GM21576 (cell line): ENCODE data around the gene OXCT1.
"Not testable (repeated sequence)": the region's sequence is repeated elsewhere in the genome, so short reads cannot be mapped to it uniquely, and the experiment has no call there.

Experiments
- ATAC-seq: cut with Tn5 transposase; IDR thresholded peaks from one replicate; pipeline ENCODE4 v1.9.1; 2021; ENCODE audit warnings: mild to moderate bottlenecking, moderate library complexity; ENCODE audit not compliant: unreplicated experiment

Gene OXCT1

DNA sequence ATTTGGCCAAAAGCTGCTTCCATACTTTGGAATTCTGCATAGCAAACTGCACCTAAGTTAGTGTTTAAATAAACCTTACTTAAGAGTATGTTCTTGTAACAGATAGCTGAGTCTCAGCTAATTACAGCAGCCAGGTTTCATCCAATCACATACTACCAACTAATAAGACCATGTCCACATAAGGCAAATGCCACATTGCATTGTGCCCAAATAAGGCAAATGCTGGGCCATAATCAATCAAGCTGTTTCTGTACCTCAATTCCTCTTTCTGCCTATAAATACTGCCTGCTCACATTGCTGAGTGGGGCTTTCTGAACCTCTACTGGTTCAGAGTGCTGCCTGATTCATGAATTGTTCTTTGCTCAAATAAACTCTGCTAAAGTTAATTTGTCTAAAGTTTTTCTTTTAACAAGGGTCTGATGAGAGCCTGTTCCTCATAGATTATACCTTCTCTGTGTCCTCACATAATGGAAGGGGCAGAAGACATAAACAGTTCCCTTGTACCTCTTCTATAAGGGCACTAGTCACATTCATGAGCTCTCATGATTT is 4.4 kb upstream of the OXCT1 start:
- ATAC-seq: no peak

DNA sequence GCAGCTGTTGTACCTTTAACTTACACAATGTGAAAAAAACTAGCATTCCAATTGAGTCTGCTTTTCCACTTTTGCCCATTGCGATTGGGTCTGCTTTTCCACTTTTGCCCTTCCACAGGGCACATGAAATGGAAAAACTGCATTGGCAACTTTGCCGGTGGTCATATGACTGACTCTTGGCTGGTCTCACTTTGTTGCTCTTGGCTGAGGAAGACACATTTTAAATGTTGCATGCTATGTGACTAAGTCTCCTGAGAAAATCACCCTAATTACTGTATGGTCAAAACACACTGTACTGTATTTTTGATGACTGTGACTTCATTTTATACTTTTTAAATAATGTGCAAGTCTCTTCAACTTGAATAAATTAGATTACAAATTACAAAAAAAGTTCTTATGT is 1.6 kb upstream of the OXCT1 start:
- ATAC-seq: no peak

DNA sequence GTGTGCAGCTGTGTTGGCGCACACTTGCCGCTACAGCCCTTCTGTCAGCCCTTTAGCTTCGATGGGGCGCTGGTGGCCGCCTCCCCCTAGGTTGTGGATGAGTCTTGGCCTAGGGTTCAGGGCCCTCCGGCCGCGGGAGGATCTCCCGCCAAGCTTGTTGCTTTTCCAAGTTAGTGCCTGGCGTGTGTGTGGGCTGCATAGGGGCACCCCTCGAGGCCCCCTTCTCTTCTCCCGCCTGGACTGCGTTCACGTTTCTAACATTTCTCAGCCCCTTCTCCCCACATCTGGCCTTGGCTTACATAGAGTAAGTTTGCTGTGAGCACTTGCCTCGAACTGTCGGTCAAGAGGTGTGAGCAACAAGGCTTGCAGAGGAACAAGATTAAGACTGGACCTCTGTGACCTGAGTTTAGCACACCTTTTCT is 413 bp upstream of the OXCT1 start:
- no peak for ATAC-seq

DNA sequence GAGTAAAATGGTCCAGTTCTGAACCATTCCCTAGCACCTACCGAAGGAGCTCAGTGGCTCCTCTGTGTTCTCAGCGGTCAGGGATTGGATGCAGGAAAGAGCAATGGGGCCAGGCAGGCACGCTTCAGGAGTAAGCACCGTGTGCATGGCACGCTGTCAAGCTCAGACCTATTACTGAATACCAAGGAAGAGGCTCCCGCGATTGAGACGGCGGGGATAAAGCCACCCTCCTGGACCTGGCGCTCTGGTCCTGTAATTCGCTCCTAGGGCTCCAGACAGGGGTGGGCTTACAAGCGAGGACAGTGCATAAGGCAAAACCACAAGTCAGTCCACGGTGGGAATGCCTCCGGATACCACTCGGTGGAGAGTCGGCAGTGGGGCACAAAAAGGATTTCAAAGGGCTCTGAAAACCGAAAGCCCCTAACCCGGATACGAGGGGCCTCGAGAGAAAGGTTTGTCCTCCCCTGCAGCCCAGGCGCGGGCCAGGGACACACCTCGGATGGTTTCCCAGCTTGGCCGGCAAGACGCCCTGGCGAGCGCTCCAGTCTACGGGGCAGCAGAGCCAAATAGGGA is 988 bp downstream of the OXCT1 start:
- ATAC-seq: no peak

DNA sequence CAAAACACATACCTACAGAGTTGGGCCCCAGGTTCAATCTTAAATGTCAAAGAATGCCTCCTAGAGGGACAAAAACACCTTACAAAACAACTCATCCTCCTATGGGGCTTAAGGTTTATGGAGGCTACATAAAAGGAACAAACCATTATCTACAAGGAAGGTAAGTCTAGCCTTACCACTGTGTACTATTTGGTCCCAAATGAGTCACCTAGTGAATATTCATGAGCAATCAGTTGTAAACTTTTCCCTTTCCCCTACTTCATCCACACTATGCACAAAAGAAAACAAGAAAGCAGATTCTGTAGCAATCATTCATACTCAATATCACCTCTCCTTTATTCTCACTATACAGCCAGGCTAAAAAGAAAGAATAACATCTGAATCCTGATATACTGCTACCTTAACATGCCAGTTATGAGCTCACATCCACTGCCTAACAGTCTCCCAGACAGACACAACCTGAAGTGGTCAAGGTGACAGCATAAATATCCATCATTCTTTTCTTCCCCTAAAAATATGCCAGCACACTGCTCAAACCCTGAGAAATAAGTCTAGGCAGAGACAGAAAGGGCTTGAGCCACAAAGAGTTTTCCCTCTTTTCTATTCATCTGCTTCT is 6.2 kb downstream of the OXCT1 start:
- ATAC-seq: no peak

DNA sequence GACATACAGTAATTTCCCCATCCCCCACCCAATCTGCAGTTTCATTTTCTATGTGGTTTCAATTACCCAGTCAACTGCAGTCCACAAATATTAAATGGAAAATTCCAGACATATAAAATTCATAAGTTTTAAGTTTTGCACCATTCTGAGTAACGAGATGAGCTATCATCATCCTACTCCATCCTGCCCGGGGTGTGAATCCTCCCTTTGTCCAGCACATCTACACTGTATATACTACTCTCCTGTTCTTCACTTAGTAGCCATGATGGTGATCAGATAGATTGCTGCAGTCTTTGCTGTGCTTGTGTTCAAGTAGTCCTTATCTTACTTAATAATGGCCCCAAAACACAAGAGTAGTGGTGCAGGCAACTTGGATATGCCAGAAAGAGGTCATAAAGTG is 11.3 kb downstream of the OXCT1 start:
- ATAC-seq: no peak

DNA sequence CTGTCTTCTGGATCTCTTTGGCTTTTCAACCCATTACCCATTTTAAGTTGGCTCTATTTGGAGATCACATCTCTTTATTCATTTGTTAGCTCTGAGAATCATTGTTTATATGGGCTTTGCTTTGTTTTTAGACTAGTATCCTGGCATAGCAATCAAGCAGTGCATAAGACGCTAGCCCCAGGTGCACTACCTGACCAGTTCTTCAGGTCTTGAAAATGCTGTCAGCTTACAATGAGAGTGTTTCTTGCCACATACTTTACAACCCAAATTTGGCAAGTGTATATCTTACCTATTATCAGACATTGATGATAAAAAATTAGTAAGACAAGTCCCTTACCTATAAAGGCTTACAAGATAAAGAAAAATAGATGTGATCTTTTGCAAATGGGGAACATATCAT is 12.2 kb downstream of the OXCT1 start:
- ATAC-seq: no peak

DNA sequence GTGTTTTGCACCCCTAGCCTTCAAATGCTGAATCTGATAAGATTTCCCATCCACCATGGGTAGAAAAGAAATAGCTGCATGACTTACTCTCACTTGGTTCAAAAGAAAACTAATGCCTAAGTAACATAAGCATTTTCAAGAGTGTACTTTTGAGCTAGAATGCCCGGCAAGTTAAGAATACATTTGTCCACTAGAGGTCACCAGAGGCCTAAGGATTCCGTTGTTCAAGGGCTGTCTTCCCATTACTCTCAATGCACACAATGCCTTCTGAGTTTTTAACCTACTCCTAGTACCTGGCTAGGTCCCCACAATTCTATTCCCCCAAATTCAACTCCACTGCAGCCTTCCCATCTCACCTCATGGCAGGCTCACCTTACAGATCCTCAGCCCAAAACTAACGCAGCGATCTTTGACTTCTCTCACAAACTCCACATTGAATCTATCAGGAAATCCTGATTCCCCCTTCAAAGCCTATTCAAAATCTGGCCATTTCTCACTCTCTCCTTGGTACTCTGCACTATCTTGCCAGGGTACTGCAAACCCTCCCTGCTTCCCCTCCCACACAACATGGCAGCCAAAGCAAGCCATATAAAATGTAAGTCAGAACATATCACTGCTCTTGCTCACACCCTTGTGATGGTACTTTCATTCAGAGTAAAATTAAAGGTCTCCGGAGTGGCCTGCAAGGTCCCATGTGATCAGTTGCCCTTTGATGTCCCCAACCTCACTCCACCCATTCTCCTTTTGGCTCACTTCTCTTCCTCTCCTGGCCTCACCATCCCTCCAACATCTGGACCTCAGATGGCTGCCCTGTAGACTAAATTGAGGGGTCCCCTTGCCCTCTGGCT is 13.4 kb downstream of the OXCT1 start:
- ATAC-seq: peak; percentile 85

DNA sequence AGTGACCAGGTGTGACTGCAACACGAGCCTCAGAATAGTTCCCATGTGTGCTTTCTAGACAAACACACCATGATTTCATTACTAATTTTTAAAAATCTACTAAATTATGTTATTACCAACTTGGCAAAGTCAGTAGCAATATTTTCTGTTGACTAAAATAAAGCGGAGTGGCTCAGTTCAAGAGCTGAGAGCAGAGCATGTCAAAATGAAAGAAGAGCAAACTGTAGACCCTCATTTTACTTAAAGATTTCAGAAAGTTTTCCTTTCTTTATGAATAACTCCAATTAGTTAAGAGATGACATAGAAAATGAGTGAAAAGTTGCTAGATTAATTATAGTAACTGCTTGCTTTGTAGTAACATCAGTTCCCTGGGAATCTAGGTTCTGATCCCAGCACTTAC is 17.9 kb downstream of the OXCT1 start:
- ATAC-seq: no peak

DNA sequence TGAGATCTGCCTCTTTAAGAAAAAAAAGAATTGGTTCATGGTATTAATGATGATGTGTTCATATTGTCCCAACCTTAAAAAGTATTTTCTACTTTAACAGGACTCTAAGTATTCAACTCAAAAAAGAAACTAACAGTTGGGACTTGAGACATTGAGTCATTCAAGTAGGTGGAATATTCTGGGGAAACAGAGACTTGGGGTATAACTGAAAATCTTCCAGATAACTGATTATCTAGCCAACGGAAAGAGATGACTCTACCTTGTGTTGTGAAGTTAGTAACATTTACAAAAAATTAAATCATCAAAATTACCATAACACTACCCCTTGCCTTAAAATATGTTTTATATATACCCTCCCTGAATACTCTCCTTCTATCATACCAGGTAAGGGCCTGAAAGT is 19.1 kb downstream of the OXCT1 start:
- ATAC-seq: no peak

DNA sequence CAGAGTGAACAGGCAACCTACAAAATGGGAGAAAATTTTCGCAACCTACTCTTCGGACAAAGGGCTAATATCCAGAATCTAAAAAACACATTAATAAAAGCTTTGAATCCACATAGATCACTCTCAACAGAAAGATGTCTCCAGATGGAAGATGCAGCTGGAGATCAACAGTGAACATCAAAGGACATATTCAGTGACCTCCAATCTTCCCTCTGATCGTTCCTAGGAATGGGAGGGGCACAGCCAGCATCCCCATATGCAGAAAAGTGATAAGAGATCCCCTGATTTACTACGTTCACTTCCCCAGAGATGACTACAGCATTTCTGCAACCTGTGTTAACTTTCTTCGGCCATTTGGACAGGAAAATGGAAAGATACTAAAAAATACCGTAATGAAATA is 21.2 kb downstream of the OXCT1 start:
- no peak for ATAC-seq

DNA sequence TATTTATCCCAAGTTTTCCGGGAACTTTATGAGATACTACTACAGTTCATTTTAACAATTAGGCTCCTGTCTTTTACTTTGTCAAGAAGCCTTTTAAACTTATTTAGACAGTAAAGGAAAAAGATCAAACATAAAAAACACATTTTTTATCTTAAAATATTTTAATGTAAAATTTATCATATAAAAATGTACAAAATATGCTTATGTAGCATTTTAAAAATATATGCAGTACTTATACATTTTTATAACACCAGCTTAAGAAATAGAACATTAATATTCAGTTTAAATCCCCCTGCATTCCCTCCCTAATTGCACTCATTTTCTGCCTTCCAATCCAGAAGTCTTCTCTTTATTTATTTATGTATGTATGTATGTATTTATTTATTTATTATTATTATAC is 24.5 kb downstream of the OXCT1 start:
- ATAC-seq: not testable (repeated sequence)

DNA sequence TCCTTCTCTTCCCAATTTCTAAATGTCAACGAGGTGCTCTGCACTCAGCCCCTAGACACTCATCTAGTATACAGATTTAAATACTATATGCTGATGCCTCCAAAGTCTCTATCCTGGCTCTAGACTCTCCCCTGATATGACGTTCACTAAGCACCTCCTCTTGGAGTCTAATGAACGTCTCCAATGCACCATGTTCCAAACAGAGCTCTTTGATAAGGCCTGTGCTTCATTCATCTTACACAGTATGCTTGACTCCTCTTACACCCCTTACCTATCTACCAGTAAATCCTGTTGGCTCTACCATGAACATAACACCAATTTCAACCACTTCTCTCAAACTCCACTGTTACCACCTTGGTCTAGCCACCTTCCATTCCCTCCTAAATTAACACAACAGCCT is 25.7 kb downstream of the OXCT1 start:
- ATAC-seq: no peak

DNA sequence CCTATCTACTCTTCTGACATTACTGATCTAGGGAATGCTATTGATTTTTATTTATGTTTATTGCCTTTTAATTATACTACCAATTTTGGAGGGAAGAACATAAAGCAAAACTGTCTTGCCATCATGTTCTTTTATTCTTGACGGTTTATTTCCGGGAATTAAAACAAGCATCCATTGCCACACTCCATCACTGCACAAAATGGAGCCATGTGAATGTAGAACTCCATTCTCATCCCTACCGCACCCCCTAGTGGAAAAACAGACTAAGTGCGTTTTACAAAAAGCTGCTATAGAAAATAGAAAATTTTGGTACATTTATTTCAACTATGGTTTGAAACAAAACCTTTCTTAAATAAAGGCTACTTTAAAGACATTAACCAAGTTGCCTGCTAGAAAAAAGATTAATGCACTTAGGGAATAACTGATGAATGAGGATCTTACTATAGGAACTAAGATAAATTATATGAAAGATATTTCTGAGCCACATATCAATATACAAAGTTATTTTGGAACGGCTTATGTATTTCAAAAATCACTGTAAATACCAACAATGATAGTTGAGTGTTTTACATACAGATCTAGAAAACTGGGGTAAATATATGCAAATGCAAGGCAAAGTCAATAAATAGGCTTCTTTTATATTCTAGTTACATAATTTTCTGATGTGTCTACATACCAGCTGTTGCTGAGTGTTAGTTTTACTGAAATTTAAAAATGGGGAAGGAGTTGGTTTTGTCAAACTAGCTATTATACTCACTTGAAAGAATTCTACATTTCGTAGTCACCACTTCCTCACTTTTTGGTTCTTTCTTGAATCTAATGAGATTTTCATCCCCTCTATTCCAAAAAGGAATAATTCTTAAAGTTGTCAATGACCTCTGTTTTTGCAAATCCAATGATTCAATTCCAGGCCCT is 26.5 kb downstream of the OXCT1 start:
- ATAC-seq: peak; percentile 54

DNA sequence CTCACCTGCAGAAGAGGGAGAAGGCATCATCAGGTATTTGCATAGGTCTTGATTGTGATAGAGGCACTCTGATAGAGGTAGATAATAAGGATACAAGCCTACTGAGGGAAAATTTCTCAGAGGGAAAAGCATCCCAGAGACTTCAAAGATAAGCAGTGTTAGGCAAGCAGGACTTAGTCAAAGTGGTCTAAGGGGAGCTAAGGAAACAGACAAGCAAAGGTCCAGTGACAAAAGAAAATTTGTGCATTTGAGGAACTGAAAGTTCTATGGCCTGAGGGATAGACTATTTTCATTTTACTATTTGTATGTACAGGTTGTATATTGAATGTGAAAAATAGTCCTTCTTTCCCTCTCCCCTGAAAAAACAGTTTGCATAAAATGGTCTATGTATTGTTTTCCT is 27.4 kb downstream of the OXCT1 start:
- peak; percentile 83 for ATAC-seq

DNA sequence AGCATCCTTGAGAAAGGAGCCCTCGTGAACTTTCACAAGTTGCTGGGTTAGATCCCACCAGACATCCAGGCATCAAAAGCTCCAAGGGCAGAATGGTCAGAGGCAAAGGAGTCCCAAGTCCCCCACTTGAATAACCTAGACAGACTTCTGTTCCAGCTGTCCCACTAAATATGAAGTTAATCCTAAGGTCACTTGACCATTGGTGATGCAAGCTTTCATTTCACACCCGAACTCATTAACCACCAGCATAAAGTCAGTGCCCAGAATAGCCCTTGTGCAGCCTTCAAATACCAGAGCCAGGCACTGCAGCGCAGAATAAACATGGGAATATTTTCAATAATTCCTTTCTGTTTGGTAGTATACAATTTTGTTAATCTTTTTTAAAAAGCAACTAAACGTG is 28.9 kb downstream of the OXCT1 start:
- no peak for ATAC-seq

DNA sequence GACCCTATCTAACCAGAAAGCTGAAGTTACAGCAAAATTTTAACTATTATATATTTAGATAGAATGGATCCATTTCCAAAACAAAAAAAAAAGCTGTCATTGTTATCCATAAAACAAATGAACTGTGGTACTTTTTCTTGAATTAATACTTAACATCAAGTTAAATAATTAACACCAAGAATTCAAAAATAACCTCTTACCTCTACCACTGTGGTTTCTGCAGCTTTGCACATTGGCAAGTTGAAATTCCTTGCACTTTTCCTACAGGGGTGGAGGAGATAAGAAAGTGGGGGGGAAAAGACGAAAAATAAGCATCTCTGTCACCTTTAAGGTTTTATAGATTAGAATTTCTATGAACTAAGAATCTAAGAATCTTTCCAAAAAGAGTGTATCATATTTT is 30.0 kb downstream of the OXCT1 start:
- no peak for ATAC-seq

DNA sequence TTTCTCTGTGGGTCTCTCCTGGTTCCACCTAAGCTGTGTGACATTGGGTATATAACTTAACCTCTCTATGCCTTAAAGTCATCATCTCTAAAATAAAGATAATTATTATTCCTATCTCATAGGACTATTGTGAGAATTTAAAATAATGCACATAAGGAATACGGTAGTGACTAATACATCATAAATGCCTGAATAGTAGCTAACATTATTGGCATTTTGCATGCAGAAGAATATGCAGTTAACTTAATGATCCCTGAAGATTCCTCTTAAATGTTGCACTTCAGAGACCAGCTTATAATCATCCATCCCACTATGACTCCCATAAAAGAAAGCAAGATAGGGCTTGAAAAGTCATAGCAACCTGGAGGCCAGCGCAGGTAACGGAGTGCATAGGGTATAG is 32.4 kb downstream of the OXCT1 start:
- ATAC-seq: no peak

DNA sequence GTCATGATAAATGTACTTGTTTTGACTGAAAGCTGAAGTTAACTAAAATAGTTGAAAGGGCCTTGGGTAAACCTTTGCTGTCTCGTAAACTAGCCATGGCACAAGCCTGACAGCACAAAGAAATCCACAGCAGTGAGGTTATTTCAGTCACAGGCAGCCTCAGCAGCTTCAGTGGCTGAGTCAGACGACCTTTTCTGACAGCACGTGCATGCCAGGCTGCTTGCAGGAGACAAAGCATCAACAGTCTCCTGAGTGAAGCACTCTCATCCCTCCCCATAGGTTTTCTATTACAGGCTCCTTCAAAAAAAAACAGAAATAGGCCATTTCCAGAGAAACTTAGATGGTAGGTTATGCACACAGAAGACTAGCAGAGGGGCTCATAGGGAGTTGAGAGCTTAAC is 34.6 kb downstream of the OXCT1 start:
- no peak for ATAC-seq

DNA sequence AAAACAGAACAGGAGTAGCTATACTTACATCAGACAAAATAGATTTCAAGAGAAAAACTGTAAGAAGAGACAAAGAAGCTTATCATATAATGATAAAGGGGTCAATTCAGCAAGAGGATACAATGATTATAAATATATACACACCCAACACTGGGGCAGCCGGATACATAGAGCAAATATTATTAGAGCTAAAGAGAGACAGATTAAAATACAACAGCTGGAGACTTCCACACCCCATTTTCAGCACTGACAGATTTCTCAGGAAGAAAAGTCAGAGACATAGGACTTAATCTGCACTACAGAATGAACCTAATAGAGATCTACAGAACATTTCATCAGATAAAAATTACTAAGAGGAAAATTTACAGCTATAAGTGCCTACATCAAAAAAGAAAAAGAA is 35.7 kb downstream of the OXCT1 start:
- ATAC-seq: no peak

DNA sequence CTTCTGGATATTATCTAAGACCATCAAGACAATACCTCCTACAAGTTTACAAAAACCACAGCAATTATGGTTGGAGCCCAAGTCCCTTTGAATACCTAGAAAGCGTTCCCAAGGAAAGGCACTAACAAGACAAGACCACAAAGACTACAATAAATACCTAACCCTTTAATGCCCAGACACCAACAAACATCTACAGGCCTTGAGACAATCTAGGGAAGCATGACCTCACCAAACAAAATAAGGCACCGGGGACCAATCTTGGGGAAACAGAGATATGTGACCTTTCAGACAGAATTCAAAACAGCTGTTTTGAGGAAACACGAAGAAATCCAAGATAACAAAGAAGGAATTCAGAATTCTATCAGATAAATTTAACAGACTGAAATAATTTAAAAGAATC is 37.8 kb downstream of the OXCT1 start:
- no peak for ATAC-seq
